Measurements from ENCODE around the gene SPP1. TPM values are rescaled to one million over a fixed set of nuclear protein-coding genes. Genes with fewer than 3 reads are reported as not detected.
A peak's percentile ranks its signal among the peaks of the same experiment; 100 is the strongest.

Gene SPP1
- total and polyA plus RNA-seq, 5 experiments from 2014 or later, result 6.7 to 8.7 TPM; not detected in 3

- no peaks in the 10 kb centered on the region for H3K9me3 Mint-ChIP-seq
- H3K27me3 Mint-ChIP-seq, result peaks cover 0 to 8% (median 3%) of the 10 kb centered on the region in 5 donors
- DNase-seq, result no peak
- no peak overlapping the region for H3K27ac Mint-ChIP-seq
- H3K4me1 Mint-ChIP-seq, result no peaks in the 10 kb centered on the region
- no peaks in the 10 kb centered on the region for H3K36me3 Mint-ChIP-seq
- H3K4me3 Mint-ChIP-seq, result no peak overlapping the region
- POLR2A ChIA-PET, result no interaction called here
- no peak for ATAC-seq
Measured at GRCh38 chr4:87941537-87942392, 33.7 kb upstream of the SPP1 start.

GRCh38 chr4:87943660-87944149 lies 31.8 kb upstream of the SPP1 start:
- Mint-ChIP-seq H3K27me3 (peaks cover 0 to 5% (median 4%) of the 10 kb centered on the region in 5 donors), H3K4me3 (no peak overlapping the region)

GRCh38 chr4:87944967-87945366 lies 30.5 kb upstream of the SPP1 start:
- Mint-ChIP-seq H3K4me1 (no peaks in the 10 kb centered on the region), H3K4me3 (no peak overlapping the region), H3K27me3 (peaks cover 0 to 5% (median 4%) of the 10 kb centered on the region in 5 donors), H3K36me3 (no peaks in the 10 kb centered on the region), H3K9me3 (no peaks in the 10 kb centered on the region), H3K27ac (no peak overlapping the region)
- no peak for DNase-seq
- POLR2A ChIA-PET, result no interaction called here
- no peak for ATAC-seq

More at GRCh38 chr4:87943660-87944149, 31.8 kb upstream of the SPP1 start:
- Mint-ChIP-seq H3K27ac (no peak overlapping the region), H3K36me3 (no peaks in the 10 kb centered on the region), H3K4me1 (no peaks in the 10 kb centered on the region), H3K9me3 (no peaks in the 10 kb centered on the region)
- POLR2A ChIA-PET, result no interaction called here
- ATAC-seq (no peak), DNase-seq (no peak)

GRCh38 chr4:87946766-87947165 lies 28.7 kb upstream of the SPP1 start:
- Mint-ChIP-seq H3K4me3 (no peak overlapping the region), H3K36me3 (no peaks in the 10 kb centered on the region), H3K9me3 (no peaks in the 10 kb centered on the region), H3K27ac (no peak overlapping the region), H3K4me1 (no peaks in the 10 kb centered on the region), H3K27me3 (peaks cover 1 to 5% (median 4%) of the 10 kb centered on the region in 5 donors)
- DNase-seq (no peak), ATAC-seq (no peak)
- POLR2A ChIA-PET, result no interaction called here

GRCh38 chr4:87947381-87948160 lies 27.9 kb upstream of the SPP1 start:
- Mint-ChIP-seq H3K27me3 (peaks cover 1 to 11% (median 7%) of the 10 kb centered on the region in 5 donors), H3K36me3 (no peaks in the 10 kb centered on the region), H3K4me3 (no peak overlapping the region), H3K4me1 (no peaks in the 10 kb centered on the region), H3K27ac (no peak overlapping the region), H3K9me3 (no peaks in the 10 kb centered on the region)
- POLR2A ChIA-PET, result no interaction called here
- no peak for DNase-seq
- ATAC-seq, result no peak

- POLR2A ChIA-PET, result no interaction called here
- Mint-ChIP-seq H3K27ac (no peak overlapping the region), H3K4me3 (no peak overlapping the region), H3K36me3 (no peaks in the 10 kb centered on the region), H3K9me3 (no peaks in the 10 kb centered on the region), H3K27me3 (peaks cover 1 to 11% (median 7%) of the 10 kb centered on the region in 5 donors), H3K4me1 (no peaks in the 10 kb centered on the region)
- ATAC-seq, result no peak
- no peak for DNase-seq
Measured at GRCh38 chr4:87949961-87950360, 25.6 kb upstream of the SPP1 start.

- DNase-seq (no peak), ATAC-seq (no peak)
- POLR2A ChIA-PET, result no interaction called here
- Mint-ChIP-seq H3K36me3 (no peaks in the 10 kb centered on the region), H3K27ac (no peak overlapping the region), H3K9me3 (no peaks in the 10 kb centered on the region), H3K27me3 (peaks cover 1 to 11% (median 7%) of the 10 kb centered on the region in 5 donors), H3K4me3 (no peak overlapping the region), H3K4me1 (no peaks in the 10 kb centered on the region)
Measured at GRCh38 chr4:87950493-87950892, 25.0 kb upstream of the SPP1 start.

- no peaks in the 10 kb centered on the region for H3K9me3 Mint-ChIP-seq
- POLR2A ChIA-PET, result no interaction called here
- H3K4me1 Mint-ChIP-seq, result no peaks in the 10 kb centered on the region
- peaks cover 1 to 11% (median 7%) of the 10 kb centered on the region in 5 donors for H3K27me3 Mint-ChIP-seq
- DNase-seq (no peak), ATAC-seq (no peak)
- H3K36me3 Mint-ChIP-seq, result no peaks in the 10 kb centered on the region
- H3K4me3 Mint-ChIP-seq, result no peak overlapping the region
- H3K27ac Mint-ChIP-seq, result no peak overlapping the region
Measured at GRCh38 chr4:87950936-87951511, 24.5 kb upstream of the SPP1 start.

- Mint-ChIP-seq H3K4me3 (no peak overlapping the region), H3K4me1 (no peaks in the 10 kb centered on the region), H3K36me3 (no peaks in the 10 kb centered on the region), H3K27me3 (peaks cover 0 to 11% (median 4%) of the 10 kb centered on the region in 5 donors), H3K27ac (no peak overlapping the region), H3K9me3 (no peaks in the 10 kb centered on the region)
- POLR2A ChIA-PET, result no interaction called here
- ATAC-seq, result no peak
- no peak for DNase-seq
Measured at GRCh38 chr4:87953826-87954225, 21.7 kb upstream of the SPP1 start.

- H3K27me3 Mint-ChIP-seq, result peaks cover 0 to 11% (median 4%) of the 10 kb centered on the region in 5 donors
- POLR2A ChIA-PET, result no interaction called here
- no peak for DNase-seq
- H3K9me3 Mint-ChIP-seq, result no peaks in the 10 kb centered on the region
- no peak overlapping the region for H3K4me3 Mint-ChIP-seq
- no peak overlapping the region for H3K27ac Mint-ChIP-seq
- ATAC-seq, result no peak
- H3K36me3 Mint-ChIP-seq, result no peaks in the 10 kb centered on the region
- H3K4me1 Mint-ChIP-seq, result no peaks in the 10 kb centered on the region
Measured at GRCh38 chr4:87956501-87956900, 19.0 kb upstream of the SPP1 start.

GRCh38 chr4:87957061-87957460 lies 18.5 kb upstream of the SPP1 start:
- H3K27me3 Mint-ChIP-seq, result peaks cover 0 to 7% (median 4%) of the 10 kb centered on the region in 5 donors
- no peaks in the 10 kb centered on the region for H3K9me3 Mint-ChIP-seq
- H3K4me3 Mint-ChIP-seq, result no peak overlapping the region
- DNase-seq (no peak), ATAC-seq (no peak)
- H3K27ac Mint-ChIP-seq, result peak overlapping the region in 1 of 10 donors; percentile 53
- H3K4me1 Mint-ChIP-seq, result no peaks in the 10 kb centered on the region
- POLR2A ChIA-PET, result interaction anchor here (0.6 kb wide), 1 partner anchor 43 kb away, joined by 6 read pairs; no protein-coding TSS in a partner anchor
- H3K36me3 Mint-ChIP-seq, result no peaks in the 10 kb centered on the region

- Mint-ChIP-seq H3K27me3 (peaks cover 0 to 6% (median 0%) of the 10 kb centered on the region in 5 donors), H3K9me3 (no peaks in the 10 kb centered on the region), H3K4me1 (no peaks in the 10 kb centered on the region), H3K4me3 (no peak overlapping the region), H3K36me3 (no peaks in the 10 kb centered on the region), H3K27ac (no peak overlapping the region)
- POLR2A ChIA-PET, result no interaction called here
- no peak for DNase-seq
- no peak for ATAC-seq
Measured at GRCh38 chr4:87961993-87962392, 13.5 kb upstream of the SPP1 start.

All from naive thymus-derived CD8-positive, alpha-beta T cell (primary cell).